Stimulated activated CD4-positive, alpha-beta T cell treated with anti-CD3 and anti-CD28 coated beads, Interleukin-12 subunit alpha, Interleukin-12 subunit beta, amount 100 ng/mL, for 24 hours (primary cell): Measurements from ENCODE around the gene MEX3D.
"Not testable (repeated sequence)": the region's sequence is repeated elsewhere in the genome, so short reads cannot be mapped to it uniquely, and the experiment has no call there.

ENCODE experiments used
- DNase-seq, 2 experiments: peaks; one replicate each; pipeline ENCODE4 v3.0.0-alpha.2; 2020; ENCODE audit warnings: low read depth in 2 of 2

MEX3D gene

GRCh38 chr19:1572795-1573194 lies 4.7 kb upstream of the MEX3D start:
- DNase-seq = no peak

- DNase-seq = no peak
These were observed 3.2 kb upstream of the MEX3D start for GRCh38 chr19:1571358-1571757.

- no peak for DNase-seq
These were observed 2.7 kb upstream of the MEX3D start for GRCh38 chr19:1570836-1571235.

- DNase-seq = no peak
These were observed 1.9 kb upstream of the MEX3D start for GRCh38 chr19:1569997-1570396.

- DNase-seq = no peak
These were observed 287 bp downstream of the MEX3D start for GRCh38 chr19:1567848-1568227.

- no peak for DNase-seq
These were observed 843 bp downstream of the MEX3D start for GRCh38 chr19:1567116-1567847.

GRCh38 chr19:1566392-1567115 lies 1.6 kb downstream of the MEX3D start:
- DNase-seq = no peak

GRCh38 chr19:1563251-1563650 lies 4.9 kb downstream of the MEX3D start:
- DNase-seq = no peak

GRCh38 chr19:1561236-1561842 lies 6.8 kb downstream of the MEX3D start:
- no peak for DNase-seq

- DNase-seq = no peak
These were observed 7.7 kb downstream of the MEX3D start for GRCh38 chr19:1560286-1560882.

- no peak for DNase-seq
These were observed 9.6 kb downstream of the MEX3D start for GRCh38 chr19:1558552-1558951.

- DNase-seq = no peak
These were observed 11.6 kb downstream of the MEX3D start for GRCh38 chr19:1556390-1557070.

GRCh38 chr19:1555487-1556389 lies 12.4 kb downstream of the MEX3D start:
- no peak for DNase-seq

GRCh38 chr19:1554968-1555367 lies 13.2 kb downstream of the MEX3D start:
- no peak for DNase-seq

GRCh38 chr19:1553415-1553814 lies 14.7 kb downstream of the MEX3D start:
- DNase-seq = no peak

- DNase-seq = no peak
These were observed 16.8 kb downstream of the MEX3D start for GRCh38 chr19:1551068-1552040.

GRCh38 chr19:1549332-1549945 lies 18.7 kb downstream of the MEX3D start:
- no peak for DNase-seq

GRCh38 chr19:1540365-1540925 lies 27.7 kb downstream of the MEX3D start:
- no peak for DNase-seq

- DNase-seq = not testable (repeated sequence)
These were observed 28.4 kb downstream of the MEX3D start for GRCh38 chr19:1539749-1540148.
